Measurements from ENCODE around the gene HLX. TPM values are rescaled to one million over a fixed set of nuclear protein-coding genes. Genes with fewer than 3 reads are reported as not detected.
A peak's percentile ranks its signal among the peaks of the same experiment; 100 is the strongest.

The HLX gene
- total and polyA plus RNA-seq, 9 of the 15 experiments (the other 6 are each of a cell fraction or from before 2014, with no cell fraction given): 0.10 to 3.0 (median 1.6) TPM

DNA sequence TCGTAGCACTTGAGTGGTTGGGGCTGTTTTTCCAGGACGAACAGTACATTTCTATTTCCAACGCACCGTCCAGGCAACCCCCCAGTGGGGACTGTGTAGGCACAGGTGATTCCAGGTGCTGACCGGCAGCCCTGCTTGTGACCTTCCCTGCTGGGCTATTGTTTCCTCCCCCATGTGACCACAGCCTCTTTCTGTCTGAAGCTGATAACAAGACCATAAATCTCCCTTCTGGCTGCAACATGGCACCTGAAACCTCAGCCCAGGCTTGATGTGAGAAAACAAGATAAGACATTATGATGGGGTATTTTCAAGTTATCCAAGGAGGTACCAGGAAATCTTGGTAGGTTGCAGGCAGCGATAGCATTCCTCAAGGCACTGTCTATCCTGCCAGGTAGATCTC lies 48.2 kb downstream of the HLX start (continued):
- TF ChIP-seq HNRNPH1 (optimal IDR thresholded peaks at IDR 0.05; ENCODE audit: low read depth, low read length): no peak
- no peak for TF ChIP-seq ZNF165 (CRISPR knock-in tag; IDR thresholded peaks at IDR 0.05; ENCODE audit: borderline replicate concordance)
- peak; percentile 78; the same call in 1 of the 2 replicates for TF ChIP-seq FOXM1 (IDR thresholded peaks at IDR 0.05; ENCODE audit: low read depth)
- no peak for TF ChIP-seq FOXM1 (CRISPR knock-in tag; IDR thresholded peaks at IDR 0.05; ENCODE audit: low read depth)
- no peak for TF ChIP-seq MEF2D (tag; conservative IDR thresholded peaks at IDR 0.05; ENCODE audit: low read depth)
- TF ChIP-seq CBFB (CRISPR knock-in tag; IDR thresholded peaks at IDR 0.05): peak; percentile 81
- TF ChIP-seq SAFB (IDR thresholded peaks at IDR 0.05; ENCODE audit: borderline replicate concordance, low read depth, low read length): no peak
- TF ChIP-seq, protein P1, sequence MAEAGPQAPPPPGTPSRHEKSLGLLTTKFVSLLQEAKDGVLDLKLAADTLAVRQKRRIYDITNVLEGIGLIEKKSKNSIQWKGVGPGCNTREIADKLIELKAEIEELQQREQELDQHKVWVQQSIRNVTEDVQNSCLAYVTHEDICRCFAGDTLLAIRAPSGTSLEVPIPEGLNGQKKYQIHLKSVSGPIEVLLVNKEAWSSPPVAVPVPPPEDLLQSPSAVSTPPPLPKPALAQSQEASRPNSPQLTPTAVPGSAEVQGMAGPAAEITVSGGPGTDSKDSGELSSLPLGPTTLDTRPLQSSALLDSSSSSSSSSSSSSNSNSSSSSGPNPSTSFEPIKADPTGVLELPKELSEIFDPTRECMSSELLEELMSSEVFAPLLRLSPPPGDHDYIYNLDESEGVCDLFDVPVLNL (CRISPR knock-in tag; IDR thresholded peaks at IDR 0.05; ENCODE audit: low read depth): no peak
- TF ChIP-seq ILK (tag; IDR thresholded peaks at IDR 0.05; ENCODE audit: borderline replicate concordance, low read depth): no peak
- no peak for TF ChIP-seq JUNB (CRISPR knock-in tag; conservative IDR thresholded peaks at IDR 0.05)
- TF ChIP-seq CSDE1 (IDR thresholded peaks at IDR 0.05): no peak
- no peak for TF ChIP-seq NR2C1 (IDR thresholded peaks at IDR 0.05)
- peak; percentile 66 for TF ChIP-seq NR2C1 (tag; IDR thresholded peaks at IDR 0.05)
- TF ChIP-seq SIN3A (IDR thresholded peaks at IDR 0.05; ENCODE audit: borderline replicate concordance in 2 of 2, control insufficient read depth in 1 of 2, low read depth in 2 of 2, low read length in 2 of 2): no peak
- TF ChIP-seq, protein P2, sequence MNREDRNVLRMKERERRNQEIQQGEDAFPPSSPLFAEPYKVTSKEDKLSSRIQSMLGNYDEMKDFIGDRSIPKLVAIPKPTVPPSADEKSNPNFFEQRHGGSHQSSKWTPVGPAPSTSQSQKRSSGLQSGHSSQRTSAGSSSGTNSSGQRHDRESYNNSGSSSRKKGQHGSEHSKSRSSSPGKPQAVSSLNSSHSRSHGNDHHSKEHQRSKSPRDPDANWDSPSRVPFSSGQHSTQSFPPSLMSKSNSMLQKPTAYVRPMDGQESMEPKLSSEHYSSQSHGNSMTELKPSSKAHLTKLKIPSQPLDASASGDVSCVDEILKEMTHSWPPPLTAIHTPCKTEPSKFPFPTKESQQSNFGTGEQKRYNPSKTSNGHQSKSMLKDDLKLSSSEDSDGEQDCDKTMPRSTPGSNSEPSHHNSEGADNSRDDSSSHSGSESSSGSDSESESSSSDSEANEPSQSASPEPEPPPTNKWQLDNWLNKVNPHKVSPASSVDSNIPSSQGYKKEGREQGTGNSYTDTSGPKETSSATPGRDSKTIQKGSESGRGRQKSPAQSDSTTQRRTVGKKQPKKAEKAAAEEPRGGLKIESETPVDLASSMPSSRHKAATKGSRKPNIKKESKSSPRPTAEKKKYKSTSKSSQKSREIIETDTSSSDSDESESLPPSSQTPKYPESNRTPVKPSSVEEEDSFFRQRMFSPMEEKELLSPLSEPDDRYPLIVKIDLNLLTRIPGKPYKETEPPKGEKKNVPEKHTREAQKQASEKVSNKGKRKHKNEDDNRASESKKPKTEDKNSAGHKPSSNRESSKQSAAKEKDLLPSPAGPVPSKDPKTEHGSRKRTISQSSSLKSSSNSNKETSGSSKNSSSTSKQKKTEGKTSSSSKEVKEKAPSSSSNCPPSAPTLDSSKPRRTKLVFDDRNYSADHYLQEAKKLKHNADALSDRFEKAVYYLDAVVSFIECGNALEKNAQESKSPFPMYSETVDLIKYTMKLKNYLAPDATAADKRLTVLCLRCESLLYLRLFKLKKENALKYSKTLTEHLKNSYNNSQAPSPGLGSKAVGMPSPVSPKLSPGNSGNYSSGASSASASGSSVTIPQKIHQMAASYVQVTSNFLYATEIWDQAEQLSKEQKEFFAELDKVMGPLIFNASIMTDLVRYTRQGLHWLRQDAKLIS (CRISPR knock-in tag; IDR thresholded peaks at IDR 0.05): no peak
- no peak for TF ChIP-seq MIER1 (IDR thresholded peaks at IDR 0.05; ENCODE audit: low read depth)
- TF ChIP-seq, protein P3, sequence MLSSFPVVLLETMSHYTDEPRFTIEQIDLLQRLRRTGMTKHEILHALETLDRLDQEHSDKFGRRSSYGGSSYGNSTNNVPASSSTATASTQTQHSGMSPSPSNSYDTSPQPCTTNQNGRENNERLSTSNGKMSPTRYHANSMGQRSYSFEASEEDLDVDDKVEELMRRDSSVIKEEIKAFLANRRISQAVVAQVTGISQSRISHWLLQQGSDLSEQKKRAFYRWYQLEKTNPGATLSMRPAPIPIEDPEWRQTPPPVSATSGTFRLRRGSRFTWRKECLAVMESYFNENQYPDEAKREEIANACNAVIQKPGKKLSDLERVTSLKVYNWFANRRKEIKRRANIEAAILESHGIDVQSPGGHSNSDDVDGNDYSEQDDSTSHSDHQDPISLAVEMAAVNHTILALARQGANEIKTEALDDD (IDR thresholded peaks at IDR 0.05): no peak
- TF ChIP-seq NONO (IDR thresholded peaks at IDR 0.05; ENCODE audit: low read depth in 2 of 2, low read length in 1 of 2): no peak
- TF ChIP-seq CBFA2T3 (IDR thresholded peaks at IDR 0.05): peak; percentile 94
- TF ChIP-seq SMARCB1 (IDR thresholded peaks at IDR 0.05; ENCODE audit: insufficient read length, low read depth): no peak
- TF ChIP-seq, protein P4, sequence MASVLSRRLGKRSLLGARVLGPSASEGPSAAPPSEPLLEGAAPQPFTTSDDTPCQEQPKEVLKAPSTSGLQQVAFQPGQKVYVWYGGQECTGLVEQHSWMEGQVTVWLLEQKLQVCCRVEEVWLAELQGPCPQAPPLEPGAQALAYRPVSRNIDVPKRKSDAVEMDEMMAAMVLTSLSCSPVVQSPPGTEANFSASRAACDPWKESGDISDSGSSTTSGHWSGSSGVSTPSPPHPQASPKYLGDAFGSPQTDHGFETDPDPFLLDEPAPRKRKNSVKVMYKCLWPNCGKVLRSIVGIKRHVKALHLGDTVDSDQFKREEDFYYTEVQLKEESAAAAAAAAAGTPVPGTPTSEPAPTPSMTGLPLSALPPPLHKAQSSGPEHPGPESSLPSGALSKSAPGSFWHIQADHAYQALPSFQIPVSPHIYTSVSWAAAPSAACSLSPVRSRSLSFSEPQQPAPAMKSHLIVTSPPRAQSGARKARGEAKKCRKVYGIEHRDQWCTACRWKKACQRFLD (CRISPR knock-in tag; IDR thresholded peaks at IDR 0.05): peak; percentile 61; the same call in 1 of the 2 replicates
- TF ChIP-seq SRSF1 (IDR thresholded peaks at IDR 0.05; ENCODE audit: low read depth, low read length): no peak
- no peak for TF ChIP-seq ZC3H4 (CRISPR knock-in tag; IDR thresholded peaks at IDR 0.05; ENCODE audit: borderline replicate concordance)
- TF ChIP-seq C11orf30 (IDR thresholded peaks at IDR 0.05; ENCODE audit: low read depth): no peak

Measured in K562 (cell line).